KOPT-K1 (cell line): ENCODE data around the gene BRF1.

ENCODE experiments used
- H3K27ac ChIP-seq: fragments of 200-600 bp; sonication (generic); 2 replicates; pipeline ENCODE4 v1.5.1; 2016; ENCODE audit warnings: antibody characterized with exemption, mild to moderate bottlenecking, low read depth, low read length; ENCODE audit not compliant: poor library complexity, severe bottlenecking
- H3K36me3 ChIP-seq: fragments of 200-600 bp; sonication (generic); 2 replicates; pipeline ENCODE4 v1.5.1; 2017; ENCODE audit warnings: antibody characterized with exemption, mild to moderate bottlenecking, low read length, moderate library complexity; ENCODE audit not compliant: insufficient read depth
- H3K9me3 ChIP-seq: fragments of 200-600 bp; sonication (generic); 2 replicates; pipeline ENCODE4 v1.5.1; 2017; ENCODE audit warnings: antibody characterized with exemption, low read length, mild to moderate bottlenecking; ENCODE audit not compliant: insufficient read depth, poor library complexity, severe bottlenecking

BRF1 gene, protein sequence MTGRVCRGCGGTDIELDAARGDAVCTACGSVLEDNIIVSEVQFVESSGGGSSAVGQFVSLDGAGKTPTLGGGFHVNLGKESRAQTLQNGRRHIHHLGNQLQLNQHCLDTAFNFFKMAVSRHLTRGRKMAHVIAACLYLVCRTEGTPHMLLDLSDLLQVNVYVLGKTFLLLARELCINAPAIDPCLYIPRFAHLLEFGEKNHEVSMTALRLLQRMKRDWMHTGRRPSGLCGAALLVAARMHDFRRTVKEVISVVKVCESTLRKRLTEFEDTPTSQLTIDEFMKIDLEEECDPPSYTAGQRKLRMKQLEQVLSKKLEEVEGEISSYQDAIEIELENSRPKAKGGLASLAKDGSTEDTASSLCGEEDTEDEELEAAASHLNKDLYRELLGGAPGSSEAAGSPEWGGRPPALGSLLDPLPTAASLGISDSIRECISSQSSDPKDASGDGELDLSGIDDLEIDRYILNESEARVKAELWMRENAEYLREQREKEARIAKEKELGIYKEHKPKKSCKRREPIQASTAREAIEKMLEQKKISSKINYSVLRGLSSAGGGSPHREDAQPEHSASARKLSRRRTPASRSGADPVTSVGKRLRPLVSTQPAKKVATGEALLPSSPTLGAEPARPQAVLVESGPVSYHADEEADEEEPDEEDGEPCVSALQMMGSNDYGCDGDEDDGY

DNA sequence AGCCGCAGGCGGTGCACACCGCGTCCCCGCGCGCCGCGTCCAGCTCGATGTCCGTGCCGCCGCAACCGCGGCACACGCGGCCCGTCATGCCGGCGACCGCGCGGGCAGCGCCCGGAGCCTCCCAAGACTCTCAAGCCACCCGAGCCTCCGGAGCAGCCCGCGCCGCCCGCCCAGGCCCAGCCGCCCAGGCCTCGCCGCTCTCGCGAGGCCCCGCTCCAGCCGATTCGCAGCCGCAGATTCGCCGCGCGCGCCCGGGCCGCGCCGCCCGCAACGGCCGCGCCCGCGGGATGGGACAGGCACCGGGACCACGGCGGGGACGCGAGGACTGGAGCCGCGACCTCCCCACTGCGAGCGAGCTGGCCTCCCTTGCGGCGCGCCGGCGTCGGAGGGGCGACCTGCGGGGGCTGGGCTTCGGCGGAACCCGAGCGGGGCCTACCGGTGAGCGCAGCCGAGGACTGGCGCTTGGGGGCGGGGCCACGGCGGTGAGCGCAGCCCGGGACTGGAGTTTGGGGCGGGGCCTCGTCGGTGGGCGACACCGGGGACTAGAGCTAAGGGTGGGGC lies at the start of gene BRF1:
Gene BRF1 (minus strand): TSS at position 460 of the 561 bp plus-strand sequence. CDS start 372 bp downstream, at position 88.
- H3K27ac ChIP-seq: peak within 1 kb of the TSS; percentile 77

DNA sequence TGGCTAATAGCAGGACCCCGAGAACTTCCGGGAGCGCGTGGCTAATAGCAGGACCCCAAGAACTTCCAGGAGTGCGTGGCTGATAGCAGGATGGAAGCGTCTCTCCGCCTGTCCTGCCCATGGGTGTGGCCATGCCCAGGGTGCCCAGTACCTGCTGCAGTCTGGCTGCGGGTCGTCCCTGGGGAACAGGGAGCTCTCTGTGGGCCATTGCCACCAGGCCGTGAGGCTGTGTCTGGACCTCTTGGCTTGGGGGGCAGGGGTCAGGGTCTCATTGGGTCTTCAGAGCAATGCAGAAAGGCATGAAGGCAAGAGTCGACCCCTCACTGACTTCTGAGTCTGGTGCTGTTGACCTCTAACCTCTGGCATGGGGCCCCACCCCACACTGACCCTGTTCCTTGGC lies 49.2 kb upstream of the BRF1 start:
- no peaks in the 10 kb centered on the region for H3K36me3 ChIP-seq

More for the DNA sequence above, at the start of gene BRF1:
- no peaks in the 10 kb centered on the region for H3K36me3 ChIP-seq
- H3K9me3 ChIP-seq: no peaks in the 10 kb centered on the region

DNA sequence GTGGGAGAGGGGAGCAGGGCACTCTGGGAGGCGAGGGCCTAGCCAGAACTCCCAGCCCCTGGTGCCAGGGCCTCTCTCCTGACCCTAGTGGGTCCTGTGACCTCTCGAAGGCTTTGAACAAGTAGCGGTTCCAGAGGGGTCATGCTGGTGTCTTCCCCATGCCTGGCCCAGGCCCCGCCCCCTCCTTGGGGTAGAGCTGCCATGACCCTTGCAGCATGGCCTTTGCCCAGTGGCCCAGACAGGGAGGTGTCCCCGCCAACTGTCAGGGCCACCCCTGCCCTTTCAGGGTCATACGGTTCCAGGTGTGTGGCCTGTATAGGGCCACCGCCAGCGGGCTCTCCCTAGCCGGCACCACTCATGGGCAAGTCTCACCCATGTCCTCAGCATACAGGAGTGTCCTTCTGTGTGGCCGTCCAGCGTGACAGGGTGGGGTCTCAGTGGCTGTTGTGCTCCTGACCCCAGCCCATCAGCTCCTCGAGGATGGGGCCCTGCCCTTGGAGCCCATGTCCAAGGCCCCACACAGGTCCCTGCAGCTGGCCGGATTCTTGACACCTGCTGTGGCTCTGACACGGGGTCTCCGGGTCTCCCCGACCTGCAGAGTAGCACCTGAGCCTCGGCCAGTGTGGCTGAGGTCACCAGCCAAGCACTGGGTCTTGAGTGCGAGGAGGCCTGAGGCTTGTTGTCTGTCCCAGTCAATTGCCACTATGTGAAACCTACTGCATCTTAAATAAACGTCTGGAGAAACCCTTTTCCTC lies 48.3 kb upstream of the BRF1 start:
- Histone ChIP-seq H3K36me3 (no peaks in the 10 kb centered on the region), H3K27ac (no peak overlapping the region), H3K9me3 (peaks cover 7% of the 10 kb centered on the region)

More for the DNA sequence above, 49.2 kb upstream of the BRF1 start:
- no peak overlapping the region for H3K27ac ChIP-seq
- peaks cover 7% of the 10 kb centered on the region for H3K9me3 ChIP-seq

DNA sequence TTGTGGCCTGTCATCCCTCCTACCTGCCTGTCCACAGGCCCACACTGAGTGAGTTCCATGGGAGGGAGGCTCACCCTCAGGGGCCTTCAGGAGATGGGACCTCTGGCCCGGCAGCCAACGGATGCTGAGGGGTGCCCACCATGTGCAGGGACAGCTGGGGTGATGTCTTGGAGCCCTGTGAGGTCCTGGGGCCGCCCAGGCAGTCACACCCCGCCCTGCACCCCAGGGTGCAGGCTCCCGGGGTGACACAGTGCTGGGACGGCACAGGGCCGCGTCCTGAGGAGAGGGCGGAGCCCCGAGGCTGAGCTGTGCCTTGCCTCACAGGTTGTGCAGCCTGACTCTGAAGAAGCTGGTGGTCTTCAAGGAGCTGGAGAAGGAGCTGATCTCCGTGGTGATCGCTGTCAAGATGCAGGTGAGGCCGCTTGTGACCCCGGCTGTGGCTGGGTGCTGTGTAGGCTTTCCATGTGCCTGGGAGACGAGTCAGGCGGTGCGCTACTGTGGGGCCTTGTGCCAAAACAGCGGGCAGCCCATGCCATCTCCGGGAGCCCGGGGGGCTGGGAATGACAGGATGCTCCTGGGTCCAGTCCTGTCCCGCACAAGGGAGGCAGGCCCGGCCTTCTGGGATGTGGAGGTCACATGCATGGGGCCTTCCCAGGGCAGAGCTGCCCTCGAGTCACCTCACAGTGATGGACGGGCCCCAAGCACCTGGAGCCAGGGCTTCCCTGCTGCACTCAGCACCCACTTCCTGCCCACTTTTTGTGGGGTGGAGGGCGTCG lies 47.6 kb upstream of the BRF1 start:
- Histone ChIP-seq H3K27ac (no peak overlapping the region), H3K9me3 (peaks cover 7% of the 10 kb centered on the region), H3K36me3 (no peaks in the 10 kb centered on the region)

DNA sequence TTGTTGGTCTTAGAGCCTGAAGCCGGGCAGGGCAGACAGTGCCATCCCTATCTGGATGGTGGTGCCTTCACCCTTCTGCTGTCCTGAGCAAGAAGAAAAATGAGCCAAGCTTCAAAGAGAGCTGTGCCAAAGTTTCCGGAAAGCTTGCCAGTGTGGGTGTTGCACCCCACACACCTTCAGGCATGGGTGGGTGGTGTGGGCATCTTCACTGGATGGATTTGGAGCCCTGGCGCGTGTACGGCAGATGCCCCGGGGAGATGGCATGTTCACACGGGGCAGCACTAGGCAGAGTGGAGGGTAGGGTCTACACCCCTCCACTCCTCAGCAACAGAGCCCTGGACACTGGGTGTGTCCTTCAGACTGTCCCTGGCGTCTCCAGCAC lies 46.8 kb upstream of the BRF1 start:
- Histone ChIP-seq H3K27ac (no peak overlapping the region), H3K36me3 (no peaks in the 10 kb centered on the region), H3K9me3 (peaks cover 7% of the 10 kb centered on the region)

DNA sequence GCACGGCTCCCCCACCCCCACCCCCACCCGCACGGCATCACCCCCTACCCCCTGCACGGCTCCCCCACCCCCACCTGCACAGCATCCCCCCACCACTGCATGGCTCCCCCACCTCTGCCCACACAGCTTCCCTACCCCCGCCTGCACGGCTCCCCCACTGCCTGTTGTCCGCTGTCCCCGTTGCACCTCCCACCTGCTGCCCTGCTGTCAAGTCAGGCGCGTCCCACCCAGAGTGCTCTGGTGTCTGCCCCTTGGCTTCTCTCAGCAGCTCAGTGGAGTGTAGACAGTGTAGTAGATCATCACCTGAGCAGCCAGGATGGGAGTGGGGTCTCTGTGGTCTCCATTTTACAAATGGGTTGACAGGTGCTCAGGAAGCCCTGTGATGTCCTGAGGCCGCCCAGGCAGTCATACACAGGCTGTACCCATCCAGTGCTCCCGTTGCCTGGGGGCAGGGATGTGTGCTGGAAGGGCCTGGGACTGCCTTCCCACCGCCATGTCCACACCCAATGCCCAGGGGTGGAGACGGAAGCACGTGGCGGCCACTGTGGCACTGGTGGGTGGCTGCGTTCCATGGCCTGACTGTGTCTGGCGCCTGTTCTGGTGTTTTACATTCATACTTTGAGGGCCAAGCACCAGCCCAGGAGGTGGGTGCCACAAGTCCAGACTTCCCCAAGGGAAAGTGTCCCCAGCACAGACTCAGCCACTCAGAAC lies 46.2 kb upstream of the BRF1 start:
- Histone ChIP-seq H3K27ac (no peak overlapping the region), H3K36me3 (no peaks in the 10 kb centered on the region), H3K9me3 (peaks cover 7% of the 10 kb centered on the region)

DNA sequence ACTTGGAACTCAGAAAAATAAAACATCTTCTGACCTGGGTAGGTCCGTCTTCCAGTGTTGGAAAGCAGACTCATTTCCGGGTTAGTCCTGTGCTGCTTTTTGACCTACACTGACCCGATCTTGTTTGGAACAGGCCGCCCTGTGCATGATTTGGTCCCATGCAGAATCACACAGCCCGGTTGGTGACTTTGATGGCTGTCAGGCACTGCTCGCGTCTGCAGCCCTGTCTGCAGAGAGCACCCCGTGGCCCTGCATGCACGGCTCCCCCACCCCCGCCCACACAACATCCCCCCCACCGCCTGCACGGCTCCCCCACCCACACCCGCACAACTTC lies 45.4 kb upstream of the BRF1 start:
- peaks cover 7% of the 10 kb centered on the region for H3K9me3 ChIP-seq
- H3K36me3 ChIP-seq: no peaks in the 10 kb centered on the region
- H3K27ac ChIP-seq: no peak overlapping the region

DNA sequence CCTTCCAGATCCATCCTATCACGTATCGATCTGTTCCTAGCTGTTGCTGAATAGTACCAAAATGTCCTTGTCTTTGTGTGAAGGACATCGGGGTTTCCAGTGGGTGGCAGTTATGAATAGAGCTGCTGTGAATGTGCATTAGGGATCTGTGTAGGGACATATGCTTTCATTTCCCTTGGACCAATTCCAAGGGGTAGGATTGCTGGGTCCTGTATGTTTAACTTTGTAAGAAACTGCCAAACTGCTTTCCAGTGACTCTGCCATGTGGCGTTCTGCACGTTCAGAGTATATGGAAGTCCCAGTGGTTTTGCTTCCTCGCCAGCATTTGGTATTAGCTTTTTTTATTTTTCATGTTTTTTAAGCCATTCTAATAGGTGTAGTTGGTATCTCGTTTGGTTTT lies 42.4 kb upstream of the BRF1 start:
- H3K27ac ChIP-seq: no peak overlapping the region
- no peaks in the 10 kb centered on the region for H3K36me3 ChIP-seq
- H3K9me3 ChIP-seq: peaks cover 7% of the 10 kb centered on the region

DNA sequence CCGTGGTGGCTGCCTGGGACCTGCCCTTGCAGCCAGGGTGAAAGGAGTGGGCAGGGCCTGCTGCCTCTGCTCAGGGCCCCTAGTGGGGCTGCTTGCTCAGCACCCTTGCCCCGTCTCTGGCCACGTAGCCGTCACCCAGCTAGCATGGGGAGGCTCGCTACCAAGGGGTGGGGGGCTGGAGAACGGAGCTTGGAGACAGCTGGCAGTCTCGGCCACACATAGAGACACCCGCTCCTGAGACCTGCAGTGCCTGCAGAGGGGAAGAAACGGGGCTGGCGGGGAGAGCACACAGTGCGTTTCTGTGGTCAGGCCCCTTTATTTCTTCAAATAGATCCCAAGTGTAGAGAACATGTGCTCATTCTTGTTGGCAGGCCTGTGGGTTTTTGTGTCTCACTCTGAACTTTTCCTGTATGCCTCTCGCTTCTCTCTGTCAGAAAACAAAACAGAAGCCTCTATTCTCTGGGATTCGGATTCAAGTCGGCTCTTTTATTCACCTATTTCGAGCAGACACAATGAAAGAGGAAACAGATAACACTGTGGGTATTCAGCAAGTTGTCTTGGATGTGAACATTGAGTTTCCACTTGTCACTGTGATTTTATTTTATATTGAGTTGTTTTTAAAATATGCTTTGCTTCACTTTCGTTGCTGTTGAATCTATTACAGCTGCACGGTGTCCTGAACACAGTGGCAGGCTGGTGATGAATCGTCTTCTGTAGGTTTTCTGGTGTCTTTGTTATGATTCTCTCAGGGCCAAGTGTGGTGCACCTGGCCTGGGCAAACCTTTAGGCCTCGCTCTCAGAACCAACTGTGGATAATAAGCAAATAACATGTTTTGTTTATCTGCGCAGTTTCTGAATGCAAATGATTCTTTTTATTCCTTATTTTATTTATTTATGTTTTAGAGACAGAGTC lies 40.3 kb upstream of the BRF1 start:
- H3K9me3 ChIP-seq: peaks cover 7% of the 10 kb centered on the region
- H3K27ac ChIP-seq: no peak overlapping the region
- H3K36me3 ChIP-seq: no peaks in the 10 kb centered on the region

DNA sequence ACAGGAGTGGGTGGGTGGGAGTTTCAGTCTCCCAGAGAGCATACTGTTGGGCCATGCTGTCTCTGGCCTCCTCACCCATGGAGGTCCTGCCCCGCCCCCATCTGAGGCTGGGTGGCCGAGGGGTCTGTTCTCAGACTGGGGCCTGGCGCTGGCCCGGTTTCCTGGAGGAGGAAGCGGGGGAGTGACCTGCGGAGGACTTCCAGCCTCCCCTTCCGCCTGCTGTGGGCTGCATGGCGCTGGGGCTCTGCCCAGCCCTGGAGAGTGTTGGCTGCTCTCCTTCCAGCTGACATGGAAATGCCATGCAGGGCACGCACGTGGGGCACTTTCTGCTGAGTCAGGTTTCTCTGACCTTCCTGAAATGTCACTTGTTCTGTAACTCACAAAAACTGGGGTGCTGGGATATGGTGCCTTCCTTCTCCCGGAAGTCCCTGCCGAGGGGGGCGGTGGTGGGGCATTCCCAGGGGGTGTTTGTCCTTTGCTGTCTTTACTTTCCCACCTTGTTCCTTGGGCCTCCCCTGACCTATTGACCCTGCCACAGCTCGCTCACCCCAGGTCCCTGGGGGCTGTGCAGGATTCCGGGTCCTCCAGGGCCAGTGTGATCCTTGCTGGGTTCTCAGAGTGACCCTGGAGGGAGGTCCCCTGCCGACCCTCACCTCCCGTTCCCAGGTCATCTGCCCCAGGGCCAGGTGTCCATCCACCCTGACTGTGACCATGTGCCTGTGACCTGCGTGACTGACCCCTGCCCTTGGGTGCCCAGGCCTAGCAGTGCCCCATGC lies 37.4 kb upstream of the BRF1 start:
- Histone ChIP-seq H3K36me3 (no peaks in the 10 kb centered on the region), H3K9me3 (no peaks in the 10 kb centered on the region), H3K27ac (no peak overlapping the region)

DNA sequence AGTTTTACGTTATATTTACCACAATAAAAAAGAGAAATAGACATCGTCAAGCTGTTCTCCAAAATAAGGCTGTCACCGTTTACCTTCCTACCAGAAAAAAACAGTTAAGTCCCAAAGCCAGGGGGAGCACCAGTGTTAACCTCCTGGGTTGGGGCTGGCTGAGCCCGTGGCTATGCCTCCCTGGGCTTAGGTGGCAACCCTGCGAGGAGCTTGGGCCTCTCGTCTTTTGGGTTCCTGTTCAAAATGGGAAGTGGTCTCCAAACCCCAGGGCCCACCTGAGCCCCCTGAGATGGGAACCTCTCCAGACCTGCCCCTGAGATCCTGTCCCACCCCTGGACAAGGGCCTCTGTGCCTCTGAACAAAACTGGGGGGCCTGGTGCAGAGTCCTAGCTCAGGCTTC lies 36.6 kb upstream of the BRF1 start:
- H3K9me3 ChIP-seq: no peaks in the 10 kb centered on the region
- H3K36me3 ChIP-seq: no peaks in the 10 kb centered on the region
- no peak overlapping the region for H3K27ac ChIP-seq

DNA sequence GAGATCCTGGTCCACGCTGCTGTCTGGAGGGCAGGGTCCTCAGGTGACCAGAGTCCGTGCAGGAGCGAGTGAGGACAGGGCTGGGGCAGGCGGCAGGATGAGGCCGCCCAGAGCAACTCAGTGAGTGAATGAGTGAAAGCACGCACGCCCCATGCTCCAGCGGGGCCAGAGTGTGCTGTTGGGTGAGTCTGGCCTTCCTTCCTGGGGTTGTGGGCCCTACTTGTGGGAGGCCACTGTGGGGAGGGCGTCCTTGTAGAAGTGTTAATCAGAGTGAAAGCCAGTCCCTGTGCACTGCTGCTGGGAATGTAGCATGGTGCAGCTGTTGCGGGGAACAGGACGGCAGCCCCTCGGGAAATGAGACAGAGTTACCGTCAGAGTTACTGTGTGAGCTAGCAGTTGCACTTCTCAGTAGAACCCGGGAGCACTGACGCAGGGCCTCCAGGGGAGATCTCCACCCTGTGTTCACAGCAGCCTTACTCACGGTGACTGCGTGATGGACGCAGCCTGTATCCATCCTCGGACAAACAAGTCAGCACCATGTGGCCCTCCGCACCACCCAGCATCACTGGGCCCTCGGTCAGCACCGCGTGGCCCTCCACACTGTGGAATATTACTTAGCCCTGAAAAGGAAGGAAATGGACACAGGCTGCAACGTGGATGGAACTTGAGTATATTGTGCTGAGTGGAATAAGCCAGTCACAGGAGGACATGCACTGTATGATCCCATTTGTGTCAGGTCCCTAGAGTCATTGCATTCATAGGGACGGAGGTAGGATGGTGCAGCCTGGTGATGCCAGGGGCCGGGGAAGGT lies 35.9 kb upstream of the BRF1 start:
- H3K36me3 ChIP-seq: no peaks in the 10 kb centered on the region
- no peak overlapping the region for H3K27ac ChIP-seq
- H3K9me3 ChIP-seq: peaks cover under 1% of the 10 kb centered on the region
